HG03460 (cell line): Measurements from ENCODE around the gene GDI1.
A peak's percentile ranks its signal among the peaks of the same experiment; 100 is the strongest.

Source experiments
- ATAC-seq: cut with Tn5 transposase; IDR thresholded peaks from one replicate; pipeline ENCODE4 v1.9.1; 2021; ENCODE audit not compliant: unreplicated experiment

The GDI1 gene

GRCh38 chrX:154408659-154409221 is 28.2 kb upstream of the GDI1 start:
- ATAC-seq: peak; percentile 29

DNA sequence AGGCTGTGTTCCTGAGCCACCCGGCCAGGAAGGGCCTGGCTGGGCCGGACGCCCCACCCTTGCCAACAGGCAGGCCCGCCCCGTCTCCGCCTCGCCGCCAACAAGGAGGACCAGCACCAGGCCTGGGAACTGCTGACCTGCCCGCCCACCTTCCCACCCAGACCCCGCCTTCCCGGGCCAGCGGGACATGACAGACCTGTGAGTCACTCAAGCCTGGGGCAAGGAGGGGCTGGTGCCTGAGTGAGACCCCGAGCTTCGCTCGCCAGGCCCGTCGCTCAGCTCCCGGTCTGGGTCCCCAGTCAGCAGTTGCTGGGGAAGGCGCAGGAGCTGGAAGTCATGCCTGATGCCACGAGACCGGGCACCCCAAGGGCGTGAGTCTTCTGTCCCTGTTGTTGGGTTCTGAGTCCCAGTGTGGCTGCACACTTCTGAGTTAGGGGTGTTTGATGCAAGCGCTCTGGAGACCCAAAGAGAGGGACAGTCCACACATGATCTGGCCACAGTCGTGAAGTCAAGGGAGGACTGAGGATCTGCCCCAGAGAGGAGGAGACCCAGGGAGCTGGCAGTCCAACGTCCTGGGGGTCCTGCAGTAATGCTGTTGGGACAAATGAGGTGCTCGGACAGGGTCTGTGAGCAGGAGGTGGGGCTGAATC is 27.6 kb upstream of the GDI1 start, which contains the start of gene DNASE1L1:
DNASE1L1 (minus strand) TSS at position 33 of the 650 bp plus-strand sequence. CDS start 3,686 bp downstream, outside the sequence.
- peak; percentile 47 for ATAC-seq

- peak; percentile 56 for ATAC-seq
These were observed 25.0 kb upstream of the GDI1 start for GRCh38 chrX:154411981-154412340.

DNA sequence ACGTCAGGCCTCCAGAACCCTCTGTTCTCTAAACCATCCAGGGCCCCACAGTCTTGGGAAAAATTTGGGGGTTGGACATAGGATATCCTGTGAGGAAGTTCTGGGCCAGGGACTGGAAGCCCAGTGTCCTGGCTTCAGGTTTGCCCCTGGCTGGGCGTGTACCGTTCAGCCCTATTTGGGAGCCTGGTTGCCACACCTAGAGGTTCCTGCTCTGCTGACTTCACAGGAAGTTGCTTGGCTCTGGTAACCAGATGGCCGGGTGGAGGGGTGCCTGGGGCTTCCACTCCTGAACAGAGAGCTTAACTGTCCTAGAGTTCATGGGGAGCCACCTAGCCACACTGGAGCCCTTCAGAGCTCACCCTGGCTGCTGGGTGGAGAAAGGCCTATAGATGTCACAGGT is 24.5 kb upstream of the GDI1 start:
- ATAC-seq: no peak

- ATAC-seq: no peak
These were observed 23.8 kb upstream of the GDI1 start for GRCh38 chrX:154413142-154413541.

GRCh38 chrX:154417157-154417556 is 19.8 kb upstream of the GDI1 start:
- no peak for ATAC-seq

- ATAC-seq: no peak
These were observed 17.8 kb upstream of the GDI1 start for GRCh38 chrX:154419189-154419588.

DNA sequence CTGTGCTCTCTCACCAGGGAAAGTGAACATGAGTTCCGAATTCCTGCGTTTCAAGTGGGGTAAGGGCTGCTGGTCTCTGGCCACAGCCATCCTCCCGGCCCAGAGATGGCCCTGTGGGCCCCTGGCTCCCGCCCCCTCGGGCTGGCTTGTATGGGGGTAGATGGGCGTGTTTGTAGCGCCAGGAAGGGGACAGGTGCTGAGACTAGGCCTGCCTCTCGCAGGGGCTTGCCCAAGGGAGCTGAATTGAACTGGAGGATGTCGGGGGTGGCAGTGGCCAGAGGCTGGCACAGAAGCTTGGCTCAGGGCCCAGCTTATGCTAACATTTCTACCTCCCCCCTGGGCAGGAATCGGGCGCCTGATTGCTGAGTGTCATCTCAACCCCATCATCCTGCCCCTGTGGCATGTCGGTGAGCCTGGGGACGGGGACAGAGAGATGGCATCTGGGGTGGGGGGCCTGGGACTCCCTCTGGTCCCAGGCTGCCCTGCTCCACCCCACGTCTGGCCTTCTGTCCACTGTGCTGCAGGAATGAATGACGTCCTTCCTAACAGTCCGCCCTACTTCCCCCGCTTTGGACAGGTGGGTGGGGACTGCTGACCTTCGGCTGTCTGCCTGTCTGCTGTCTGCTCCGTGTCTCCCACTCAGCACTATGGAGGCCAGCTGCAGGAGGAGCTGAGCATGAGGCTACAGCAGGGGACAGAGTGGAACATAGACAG is 17.1 kb upstream of the GDI1 start:
- ATAC-seq: no peak

DNA sequence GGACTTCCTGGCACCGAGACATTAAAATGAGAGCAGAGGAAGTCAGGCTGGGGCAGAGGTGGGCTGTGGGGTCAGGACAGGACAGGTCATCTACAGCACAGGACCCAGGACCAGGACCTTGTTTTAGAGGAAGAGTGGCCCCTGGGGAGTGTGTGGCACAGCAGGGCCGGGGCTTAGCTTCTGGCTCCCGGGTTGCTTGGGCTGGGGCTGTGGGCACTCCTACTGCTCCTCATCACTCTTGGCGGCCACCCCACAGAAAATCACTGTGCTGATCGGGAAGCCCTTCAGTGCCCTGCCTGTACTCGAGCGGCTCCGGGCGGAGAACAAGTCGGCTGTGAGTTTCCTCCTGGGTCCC is 16.6 kb upstream of the GDI1 start:
- no peak for ATAC-seq

DNA sequence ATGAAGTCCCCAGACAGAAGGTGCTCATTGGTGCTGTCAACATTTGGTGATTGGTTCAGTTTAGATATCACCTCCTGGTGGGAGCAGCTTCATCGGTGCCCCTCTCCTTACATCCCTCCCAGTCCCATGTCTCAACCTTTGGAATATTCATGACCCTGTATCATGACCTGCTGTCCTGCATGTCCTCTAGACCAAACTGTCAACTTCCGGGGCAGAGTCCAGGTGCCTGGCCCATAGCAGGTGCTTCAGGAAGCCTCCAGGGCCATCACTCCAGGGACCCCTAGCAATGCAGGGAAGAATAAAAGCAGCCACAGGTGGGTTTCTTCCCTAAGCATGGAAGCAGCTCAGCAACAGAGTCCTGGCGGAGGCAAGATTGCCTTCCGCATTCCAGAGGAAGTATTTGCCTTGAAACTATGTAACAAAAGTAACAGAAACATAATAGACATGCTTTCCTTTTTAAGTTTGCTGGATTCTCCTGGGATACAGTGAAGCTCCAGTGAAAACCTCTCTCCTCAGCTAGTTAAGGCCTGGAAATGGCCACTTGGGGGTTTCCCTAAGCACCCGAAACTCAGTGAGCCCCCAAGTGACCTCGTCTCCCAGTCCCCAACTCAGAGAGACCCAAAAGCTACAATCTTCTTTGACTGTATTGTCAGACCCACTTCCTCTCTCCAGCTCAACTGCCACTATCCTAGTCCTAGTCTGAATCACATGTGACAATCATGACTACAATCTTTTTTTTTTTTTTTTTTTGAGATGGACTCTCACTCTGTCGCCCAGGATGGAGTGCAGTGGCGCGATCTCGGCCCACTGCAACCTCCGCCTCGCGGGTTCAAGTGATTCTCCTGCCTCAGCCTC is 9.8 kb upstream of the GDI1 start:
- ATAC-seq: no peak

DNA sequence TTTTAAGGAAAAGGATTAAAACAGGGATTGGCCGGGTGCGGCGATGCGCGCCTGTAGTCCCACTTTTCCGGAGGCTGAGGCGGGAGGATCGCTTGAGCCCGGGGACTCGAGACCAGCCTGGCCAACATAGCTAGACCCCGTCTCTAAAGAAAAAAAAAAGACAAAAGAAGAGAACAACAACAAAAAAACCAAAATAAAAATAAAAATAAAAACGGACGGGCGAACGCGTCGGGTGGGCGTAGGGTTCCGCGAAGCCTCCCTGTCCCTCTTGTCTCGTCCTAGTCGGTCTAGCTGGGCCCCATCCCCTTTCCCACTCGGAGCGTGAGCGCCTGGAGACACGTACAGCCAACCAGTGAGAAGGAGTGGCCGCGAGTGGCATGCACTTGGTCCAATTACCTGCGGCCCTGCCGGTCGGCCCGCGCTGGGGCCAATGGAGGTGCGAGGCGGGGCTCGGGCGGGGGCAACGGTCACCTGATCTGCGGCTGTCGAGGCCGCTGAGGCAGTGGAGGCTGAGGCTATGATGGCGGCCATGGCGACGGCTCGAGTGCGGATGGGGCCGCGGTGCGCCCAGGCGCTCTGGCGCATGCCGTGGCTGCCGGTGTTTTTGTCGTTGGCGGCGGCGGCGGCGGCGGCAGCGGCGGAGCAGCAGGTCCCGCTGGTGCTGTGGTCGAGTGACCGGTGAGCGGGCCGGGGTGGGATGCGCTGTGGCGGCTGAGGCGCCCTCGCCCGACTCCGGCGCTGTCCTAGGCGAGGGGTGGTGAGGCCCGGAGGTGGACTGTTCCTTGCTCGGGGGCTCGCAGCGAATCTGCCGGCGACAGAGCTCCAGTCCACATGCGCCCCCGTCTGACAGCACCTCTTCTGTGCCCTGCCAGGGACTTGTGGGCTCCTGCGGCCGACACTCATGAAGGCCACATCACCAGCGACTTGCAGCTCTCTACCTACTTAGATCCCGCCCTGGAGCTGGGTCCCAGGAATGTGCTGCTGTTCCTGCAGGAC is 8.5 kb upstream of the GDI1 start, which contains the start of gene ATP6AP1:
ATP6AP1 (plus strand) TSS at position 502 of the 996 bp plus-strand sequence; CDS start at position 518, 16 bp downstream.
- ATAC-seq: peak; percentile 99

GRCh38 chrX:154429711-154430110 is 7.2 kb upstream of the GDI1 start:
- no peak for ATAC-seq

DNA sequence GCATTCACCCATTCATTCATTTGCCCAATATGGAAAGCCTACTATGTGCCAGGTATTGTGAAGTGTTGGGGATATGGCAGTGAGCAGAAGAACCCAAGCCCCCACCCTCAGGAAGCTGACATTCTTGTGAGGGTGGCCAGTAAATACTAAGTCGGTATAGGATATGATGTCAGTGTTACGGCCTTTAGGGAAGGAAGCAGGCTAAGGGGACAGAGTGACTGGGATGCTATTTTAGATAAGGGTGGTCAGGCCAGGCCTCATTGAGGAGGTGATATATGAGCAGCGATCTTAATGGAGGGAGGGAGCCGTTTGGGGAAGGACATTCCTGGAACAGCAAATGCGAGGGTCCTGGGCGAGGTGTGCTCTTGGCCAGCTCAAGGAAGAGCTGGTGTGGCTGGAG is 6.5 kb upstream of the GDI1 start:
- ATAC-seq: no peak

- no peak for ATAC-seq
These were observed 6.0 kb upstream of the GDI1 start for GRCh38 chrX:154430916-154431315.

DNA sequence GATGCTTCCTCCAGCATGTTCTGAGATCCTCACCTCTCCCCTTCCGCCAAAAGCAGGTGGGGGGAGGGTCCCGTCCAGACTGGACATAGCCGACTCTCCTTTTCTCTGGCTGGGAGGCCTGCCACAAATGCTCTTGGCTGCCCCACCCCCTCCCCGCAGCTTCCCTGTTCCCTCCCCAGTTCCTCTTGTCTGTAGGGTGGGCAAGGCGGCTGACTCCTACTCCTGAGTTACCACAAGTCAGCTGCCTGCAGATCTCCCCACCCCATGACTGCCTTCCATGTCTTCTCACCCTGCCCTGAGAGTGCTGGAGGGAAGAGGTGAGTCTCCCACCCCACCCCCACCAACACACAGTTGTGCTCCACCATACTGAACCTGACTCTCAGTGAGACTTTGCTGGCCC is 5.6 kb upstream of the GDI1 start:
- ATAC-seq: no peak

- ATAC-seq: no peak
These were observed 4.7 kb upstream of the GDI1 start for GRCh38 chrX:154432210-154432609.

DNA sequence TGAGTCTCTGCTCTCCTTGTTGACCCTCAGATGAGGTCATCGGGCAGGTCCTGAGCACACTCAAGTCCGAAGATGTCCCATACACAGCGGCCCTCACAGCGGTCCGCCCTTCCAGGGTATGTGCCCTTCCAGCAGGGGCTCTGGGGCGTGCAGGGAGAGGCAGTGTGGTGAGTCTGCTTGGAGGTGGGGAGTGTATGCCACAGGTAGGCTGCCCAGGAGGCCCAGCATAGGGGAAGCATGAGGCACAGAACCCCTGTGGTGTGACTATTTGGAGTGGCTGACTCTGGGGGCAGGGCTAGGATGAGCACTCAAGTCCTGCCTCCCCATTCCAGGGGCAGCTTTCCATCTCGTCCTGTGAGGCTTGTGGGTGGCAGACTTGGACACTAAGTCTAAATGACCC is 3.3 kb upstream of the GDI1 start:
- no peak for ATAC-seq

- no peak for ATAC-seq
These were observed 2.4 kb upstream of the GDI1 start for GRCh38 chrX:154434394-154435168.

DNA sequence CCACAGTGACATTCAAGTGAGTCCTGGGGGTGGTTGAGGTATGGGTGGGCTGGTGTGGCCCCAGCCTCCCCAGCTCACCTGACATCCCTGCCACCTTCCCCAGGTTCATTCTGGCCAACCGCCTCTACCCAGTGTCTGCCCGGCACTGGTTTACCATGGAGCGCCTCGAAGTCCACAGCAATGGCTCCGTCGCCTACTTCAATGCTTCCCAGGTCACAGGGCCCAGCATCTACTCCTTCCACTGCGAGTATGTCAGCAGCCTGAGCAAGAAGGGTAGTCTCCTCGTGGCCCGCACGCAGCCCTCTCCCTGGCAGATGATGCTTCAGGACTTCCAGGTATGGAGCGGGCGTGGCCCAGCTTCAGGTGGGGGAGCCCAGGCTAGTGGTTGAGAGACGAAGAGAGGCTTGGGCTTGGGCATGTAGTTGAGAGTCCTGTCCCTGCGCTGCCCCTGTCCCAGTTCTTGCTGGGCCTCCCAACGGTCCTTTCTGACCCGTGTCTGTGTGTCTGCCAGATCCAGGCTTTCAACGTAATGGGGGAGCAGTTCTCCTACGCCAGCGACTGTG is 1.7 kb upstream of the GDI1 start:
- no peak for ATAC-seq
